NCI-H510A treated with DMSO at 0.1 percent for 48 hours (cell line): ENCODE results near the gene B9D2.
"Not testable (repeated sequence)": the region's sequence is repeated elsewhere in the genome, so short reads cannot be mapped to it uniquely, and the experiment has no call there.

Source experiments
- DNase-seq: peaks from one replicate; lab custom pipeline; 2025; lab: John Stamatoyannopoulos, UW

B9D2 gene

DNA sequence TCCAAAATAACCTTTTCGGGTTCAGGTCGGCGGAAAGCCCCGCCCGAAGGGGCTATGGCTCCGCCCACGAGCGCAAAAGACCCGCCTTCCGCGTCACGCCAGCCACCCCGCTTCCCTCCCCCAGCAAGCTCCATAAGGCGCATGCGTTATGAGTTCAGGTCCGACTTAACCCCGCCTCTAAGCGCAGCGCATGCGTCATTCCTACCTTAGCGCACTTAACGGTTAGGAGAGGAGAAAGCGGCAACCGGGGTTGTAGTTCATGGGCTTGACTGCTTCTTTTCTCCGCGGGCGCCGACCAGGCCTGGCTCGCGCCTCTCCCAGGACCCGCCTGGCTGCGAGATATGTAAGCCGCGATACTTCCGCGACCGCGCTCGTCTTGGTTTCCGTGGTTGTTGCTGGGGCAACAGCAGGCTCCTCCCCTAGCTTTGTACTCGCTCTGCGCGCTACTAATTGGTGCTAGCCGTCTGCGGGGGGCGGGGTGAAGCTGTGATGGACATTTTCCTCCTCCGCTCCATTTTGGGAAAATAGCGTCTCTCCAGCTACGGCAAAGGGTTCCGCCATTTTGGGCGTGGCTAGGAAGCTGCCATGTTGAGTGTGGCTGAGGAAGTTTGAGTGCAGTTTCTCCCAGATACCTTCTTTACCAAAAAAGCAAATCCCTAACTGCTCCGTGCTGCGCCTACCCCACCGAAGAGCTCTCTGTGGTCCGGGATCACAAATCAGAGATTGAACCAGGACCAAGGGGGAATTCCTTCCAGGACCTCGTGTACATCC lies at the start of gene B9D2:
TSS of gene B9D2 (minus strand) at position 397 of the 771 bp plus-strand sequence. CDS start 630 bp downstream, outside the sequence.
- peak; percentile 98 for DNase-seq

- no peak for DNase-seq
Observed at GRCh38 chr19:41412953-41413352, 49.0 kb upstream of the B9D2 start.

DNA sequence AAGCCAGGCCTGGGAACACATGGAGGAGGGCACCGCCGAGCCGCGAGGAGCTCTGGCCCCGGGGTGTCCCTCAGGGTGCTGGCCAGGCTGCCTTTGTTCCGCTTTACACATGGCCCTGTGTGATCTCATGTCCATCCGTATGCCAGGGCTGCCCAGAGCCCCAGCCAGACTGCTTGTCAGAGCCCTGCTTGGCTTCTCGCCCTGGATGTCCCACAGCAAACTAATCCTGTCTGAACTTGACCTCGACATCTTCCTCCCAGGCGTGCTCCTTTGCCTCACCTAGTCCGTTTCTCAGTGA lies 48.0 kb upstream of the B9D2 start:
- DNase-seq = no peak

DNA sequence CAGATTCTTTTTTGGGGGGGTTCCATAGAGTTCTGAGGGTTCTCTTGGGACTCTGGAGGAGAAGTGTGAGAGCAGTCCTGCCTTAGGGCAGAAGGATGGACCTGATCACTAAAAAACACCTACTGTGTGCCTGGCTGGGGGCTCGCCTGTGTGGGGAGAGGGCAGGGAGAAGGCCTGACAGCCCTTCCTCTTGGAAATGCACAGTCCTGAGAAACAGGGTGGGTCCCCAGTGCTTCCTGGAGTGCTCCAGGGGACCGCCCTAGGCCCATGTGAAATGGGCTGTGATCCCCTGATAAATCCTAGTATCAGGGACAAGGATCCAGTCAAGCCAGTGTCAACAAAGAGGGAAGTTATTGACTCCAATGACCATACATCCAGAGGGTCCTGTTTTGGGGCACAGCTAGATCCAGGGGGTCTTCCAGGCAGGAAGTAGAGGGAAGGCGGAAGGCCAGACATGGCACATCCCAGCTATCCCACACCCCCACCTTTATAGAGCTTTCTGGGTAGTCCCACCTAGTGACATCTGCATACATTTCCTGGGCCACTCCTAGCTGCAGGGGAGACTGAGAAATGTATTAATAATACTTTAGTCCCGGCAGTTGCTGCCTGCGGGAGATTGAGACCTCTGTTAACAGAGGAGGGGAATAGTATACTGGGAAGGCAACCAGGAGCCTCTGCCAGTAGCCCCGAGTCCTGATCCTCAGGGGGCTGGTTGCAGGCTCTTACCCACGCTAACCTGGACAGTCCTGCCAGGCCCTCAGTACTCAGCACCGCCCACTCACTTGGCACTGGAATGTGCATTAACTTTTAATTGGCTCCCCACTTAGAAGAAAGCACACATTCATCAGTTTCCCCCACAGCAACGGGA lies 47.4 kb upstream of the B9D2 start:
- no peak for DNase-seq

GRCh38 chr19:41410336-41411054 lies 46.5 kb upstream of the B9D2 start:
- no peak for DNase-seq

DNA sequence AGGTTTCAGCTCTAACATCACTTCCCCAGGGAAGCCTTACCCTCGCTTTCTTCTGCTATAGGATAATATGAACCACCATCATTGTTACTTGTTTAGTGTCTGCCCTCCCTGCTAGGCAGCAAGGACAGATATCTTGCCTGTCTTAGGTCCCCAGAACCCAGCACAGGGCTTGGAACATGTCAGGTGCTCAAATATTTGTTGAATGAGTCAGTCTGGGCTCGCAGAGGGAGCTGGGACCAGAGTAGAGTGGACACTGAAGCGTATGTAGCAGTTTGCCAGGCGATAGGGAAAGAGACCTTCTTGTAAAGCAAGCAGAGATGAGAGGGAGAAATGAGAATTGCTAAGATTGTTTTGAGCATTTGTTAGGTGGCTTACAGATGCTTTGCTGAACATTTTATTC lies 45.3 kb upstream of the B9D2 start:
- DNase-seq = peak; percentile 82

GRCh38 chr19:41408846-41409245 lies 44.9 kb upstream of the B9D2 start:
- DNase-seq = not testable (repeated sequence)

DNA sequence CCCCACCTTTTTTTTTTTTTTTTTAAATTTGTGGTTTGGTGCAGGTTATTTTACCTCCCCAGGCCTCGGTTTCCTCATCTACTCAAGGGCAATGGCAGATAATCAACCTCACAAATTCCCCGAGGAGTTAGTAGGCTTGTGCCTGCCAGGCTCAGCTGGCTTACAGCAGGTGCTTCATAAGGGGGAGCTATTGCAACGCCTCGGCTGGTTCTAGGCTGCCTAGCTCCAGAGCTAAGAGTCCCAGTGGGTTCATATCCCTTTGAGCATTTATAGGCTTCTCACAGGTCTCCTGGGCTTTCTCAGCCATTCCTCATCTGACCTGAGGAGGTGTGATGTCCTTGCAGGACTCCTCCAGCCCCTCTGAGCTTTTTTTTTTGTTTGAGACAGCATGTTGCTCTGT lies 44.3 kb upstream of the B9D2 start:
- no peak for DNase-seq

DNA sequence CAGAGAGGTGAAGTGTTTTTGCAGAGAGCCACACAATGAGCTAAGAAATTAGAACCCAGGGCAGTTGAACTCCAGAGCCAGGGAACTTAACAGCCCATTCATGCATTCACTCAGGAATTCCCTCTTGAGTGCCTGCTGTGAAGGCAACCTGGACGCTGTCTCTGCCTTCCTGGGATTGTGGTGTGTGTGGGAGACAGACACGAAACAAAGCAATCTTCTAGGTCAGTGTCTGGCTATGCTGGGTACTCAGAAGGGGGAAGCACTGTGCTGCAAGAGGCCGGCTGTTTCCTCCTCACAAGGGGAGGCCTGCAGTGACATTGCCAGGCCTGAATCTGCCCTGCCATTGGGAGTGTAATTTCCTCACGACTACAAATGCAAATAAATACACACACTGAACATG lies 43.3 kb upstream of the B9D2 start:
- peak; percentile 46 for DNase-seq

- DNase-seq = no peak
Observed at GRCh38 chr19:41405776-41406175, 41.8 kb upstream of the B9D2 start.

- peak; percentile 74 for DNase-seq
Observed at GRCh38 chr19:41403181-41403970, 39.4 kb upstream of the B9D2 start.

DNA sequence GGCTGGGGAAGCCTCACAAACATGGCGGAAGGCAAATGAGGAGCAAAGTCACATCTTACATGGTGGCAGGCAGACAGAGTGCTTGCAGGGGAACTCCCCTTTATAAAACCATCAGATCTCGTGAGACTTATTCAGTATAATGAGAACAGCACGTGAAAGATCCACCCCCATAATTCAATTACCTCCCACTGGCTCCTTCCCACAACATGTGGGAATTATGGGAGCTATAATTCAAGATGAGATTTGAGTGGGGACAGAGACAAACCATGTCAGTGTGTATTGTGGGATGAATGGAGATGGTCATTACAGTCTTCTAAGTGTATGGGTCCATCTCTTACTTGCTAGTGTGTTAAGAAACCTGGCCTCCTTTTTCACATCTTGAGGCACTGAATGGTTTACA lies 38.1 kb upstream of the B9D2 start:
- DNase-seq = no peak

DNA sequence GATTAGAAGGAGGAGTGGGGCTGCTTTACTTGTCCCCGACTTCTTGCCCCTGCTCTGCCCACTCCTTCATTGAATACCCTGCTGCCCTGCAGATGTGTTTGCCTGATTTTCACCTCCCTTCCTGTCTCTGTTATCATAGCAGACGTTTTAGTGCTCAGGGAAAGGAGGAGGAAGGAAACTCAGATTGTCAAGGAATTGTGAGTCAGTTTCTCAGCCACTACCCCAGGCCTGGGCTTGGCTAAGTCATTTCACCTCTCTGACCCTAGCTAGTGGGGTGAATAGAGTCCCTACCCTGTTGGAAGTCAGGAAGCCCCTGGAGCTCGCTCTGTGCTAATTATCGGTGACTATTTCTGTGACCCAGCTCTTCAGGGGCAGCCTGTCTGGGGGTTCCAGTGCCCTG lies 37.5 kb upstream of the B9D2 start:
- no peak for DNase-seq

DNA sequence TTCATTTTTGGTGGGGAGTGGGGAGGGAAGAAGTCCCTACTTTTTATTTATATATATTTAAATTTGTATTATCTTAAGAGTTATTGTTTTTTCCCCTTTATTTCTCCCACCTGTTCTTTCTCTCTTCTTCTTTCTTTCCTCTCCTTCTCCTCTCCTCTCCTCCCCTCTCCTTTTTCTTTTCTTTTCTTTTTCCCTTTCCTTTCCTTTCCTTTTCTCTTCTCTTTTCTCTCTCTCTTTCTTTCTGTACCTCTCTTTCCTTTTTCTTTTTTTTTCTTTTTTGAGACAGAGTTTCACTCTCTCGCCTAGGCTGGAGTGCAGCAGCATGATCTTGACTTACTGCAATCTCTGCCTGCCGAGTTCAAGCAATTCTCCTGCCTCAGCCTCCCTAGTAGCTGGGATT lies 35.6 kb upstream of the B9D2 start:
- no peak for DNase-seq

GRCh38 chr19:41399091-41399490 lies 35.1 kb upstream of the B9D2 start:
- DNase-seq = no peak

DNA sequence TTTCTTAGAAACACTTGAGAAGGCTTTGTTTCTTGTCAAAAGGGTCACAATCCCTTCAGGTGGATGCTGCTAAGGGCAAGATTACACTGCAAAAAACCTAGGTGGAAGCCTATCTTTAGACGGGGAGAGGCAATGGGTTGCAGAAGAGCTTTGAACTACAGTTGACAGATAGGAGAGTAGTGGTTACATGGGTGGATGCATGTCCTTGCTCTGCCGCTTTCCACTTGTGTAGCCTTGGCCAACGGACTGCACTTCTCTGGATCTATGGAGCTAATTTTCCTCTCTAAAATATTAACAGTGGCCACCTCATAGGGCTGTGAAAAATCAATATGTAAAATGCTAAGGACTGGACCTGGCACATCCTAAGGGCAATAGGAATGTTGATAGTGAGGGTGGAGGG lies 34.6 kb upstream of the B9D2 start:
- no peak for DNase-seq

GRCh38 chr19:41398050-41398418 lies 34.1 kb upstream of the B9D2 start:
- DNase-seq = no peak

GRCh38 chr19:41397086-41398049 lies 33.4 kb upstream of the B9D2 start, which contains the start of the genes BCKDHA and EXOSC5:
Gene BCKDHA, plus strand, starts transcription at chr19:41397818. Its CDS starts 10 bp downstream, at chr19:41397828.
Gene EXOSC5, minus strand, starts transcription at chr19:41397359. Its CDS starts 31 bp downstream, at chr19:41397328.
- peak; percentile 99 for DNase-seq

GRCh38 chr19:41395355-41395754 lies 31.4 kb upstream of the B9D2 start:
- no peak for DNase-seq

- no peak for DNase-seq
Observed at GRCh38 chr19:41392775-41393174, 28.8 kb upstream of the B9D2 start.

- DNase-seq = no peak
Observed at GRCh38 chr19:41391618-41392017, 27.7 kb upstream of the B9D2 start.
